ENCODE data around the gene BRWD1.

The BRWD1 gene

DNA sequence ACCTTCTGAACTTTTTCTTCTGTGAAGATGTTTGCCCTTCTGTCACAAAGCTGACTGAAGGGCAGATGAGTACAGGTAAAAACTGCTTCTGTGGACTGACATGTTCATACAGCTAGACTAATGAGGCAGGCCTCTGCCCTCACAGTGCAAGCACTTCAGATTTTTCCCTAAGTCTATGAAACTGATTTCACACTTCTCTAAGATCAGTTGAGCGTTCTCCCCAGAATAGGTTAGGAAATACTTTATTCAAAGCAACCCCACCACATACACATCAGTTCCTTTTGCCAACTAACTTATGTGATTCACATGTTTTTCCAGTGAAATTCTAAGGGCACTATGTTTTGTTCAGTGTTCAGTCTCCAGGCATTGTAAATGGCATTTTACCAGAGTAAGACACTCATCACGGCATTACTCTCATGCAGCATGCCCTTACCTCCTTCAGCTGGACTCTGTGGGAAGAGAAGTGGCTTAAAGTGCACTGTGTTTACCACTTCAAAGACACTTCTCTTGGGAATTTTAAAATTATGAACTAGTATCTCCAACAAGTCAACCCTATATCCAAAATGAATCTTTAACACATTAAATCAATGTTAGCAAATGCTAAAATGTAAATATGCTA, 124.8 kb downstream of the BRWD1 start:
- H3K36me3 Mint-ChIP-seq (ENCODE audit: low read depth), result peaks cover 8% of the 10 kb centered on the region

DNA sequence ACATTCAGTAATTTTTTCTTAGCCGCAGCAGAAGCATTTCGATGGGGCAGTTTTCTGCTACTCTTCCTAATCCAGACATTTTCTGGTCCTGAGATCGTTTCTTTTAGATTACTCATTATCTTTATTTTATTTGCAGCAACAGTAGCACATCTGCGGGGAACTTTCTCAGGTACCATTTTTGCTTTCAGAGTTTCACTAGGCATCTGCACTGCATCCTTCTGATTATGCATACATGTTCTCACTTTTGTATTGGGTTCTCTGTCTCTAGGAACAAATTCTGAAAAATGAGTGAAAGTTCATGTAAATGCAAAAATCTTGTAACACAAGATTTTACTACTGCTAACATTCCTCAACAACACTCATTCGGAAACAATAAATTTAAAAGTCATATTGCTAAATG, 126.3 kb downstream of the BRWD1 start:
- no peaks in the 10 kb centered on the region for H3K9me3 Mint-ChIP-seq

More for the DNA sequence above, 124.8 kb downstream of the BRWD1 start:
- H3K27me3 Mint-ChIP-seq (ENCODE audit: low read depth, poor library complexity), result no peaks in the 10 kb centered on the region
- no peak for DNase-seq
- TF ChIP-seq, protein P1, sequence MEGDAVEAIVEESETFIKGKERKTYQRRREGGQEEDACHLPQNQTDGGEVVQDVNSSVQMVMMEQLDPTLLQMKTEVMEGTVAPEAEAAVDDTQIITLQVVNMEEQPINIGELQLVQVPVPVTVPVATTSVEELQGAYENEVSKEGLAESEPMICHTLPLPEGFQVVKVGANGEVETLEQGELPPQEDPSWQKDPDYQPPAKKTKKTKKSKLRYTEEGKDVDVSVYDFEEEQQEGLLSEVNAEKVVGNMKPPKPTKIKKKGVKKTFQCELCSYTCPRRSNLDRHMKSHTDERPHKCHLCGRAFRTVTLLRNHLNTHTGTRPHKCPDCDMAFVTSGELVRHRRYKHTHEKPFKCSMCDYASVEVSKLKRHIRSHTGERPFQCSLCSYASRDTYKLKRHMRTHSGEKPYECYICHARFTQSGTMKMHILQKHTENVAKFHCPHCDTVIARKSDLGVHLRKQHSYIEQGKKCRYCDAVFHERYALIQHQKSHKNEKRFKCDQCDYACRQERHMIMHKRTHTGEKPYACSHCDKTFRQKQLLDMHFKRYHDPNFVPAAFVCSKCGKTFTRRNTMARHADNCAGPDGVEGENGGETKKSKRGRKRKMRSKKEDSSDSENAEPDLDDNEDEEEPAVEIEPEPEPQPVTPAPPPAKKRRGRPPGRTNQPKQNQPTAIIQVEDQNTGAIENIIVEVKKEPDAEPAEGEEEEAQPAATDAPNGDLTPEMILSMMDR (IDR thresholded peaks at IDR 0.05), result no peak
- H3K27ac Mint-ChIP-seq, result peak overlapping the region; percentile 90
- no peaks in the 10 kb centered on the region for H3K9me3 Mint-ChIP-seq
- peaks cover 49% of the 10 kb centered on the region for H3K4me1 Mint-ChIP-seq
- no peak overlapping the region for H3K4me3 Mint-ChIP-seq

DNA sequence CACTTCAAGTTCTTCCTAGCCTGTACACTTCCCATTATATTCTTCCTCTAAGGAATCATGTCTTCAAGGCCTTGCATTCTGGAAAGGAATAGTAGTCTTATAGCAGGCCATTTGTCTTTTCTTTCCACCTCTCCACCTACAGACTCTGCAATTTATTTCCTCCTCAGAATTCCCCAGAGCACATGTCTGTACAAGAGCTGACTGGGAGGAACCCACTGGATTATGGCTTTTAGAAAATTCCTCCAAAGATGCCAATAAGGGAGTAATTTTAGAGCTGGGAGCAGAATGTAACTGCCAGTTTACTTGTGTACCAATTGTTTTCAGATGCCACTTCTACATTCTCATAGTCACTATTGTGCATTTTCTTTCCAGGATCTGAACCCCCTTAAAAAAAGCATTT, 126.8 kb downstream of the BRWD1 start:
- Mint-ChIP-seq H3K4me1 (peaks cover 59% of the 10 kb centered on the region), H3K27me3 (ENCODE audit: low read depth, poor library complexity) (no peaks in the 10 kb centered on the region), H3K36me3 (ENCODE audit: low read depth) (peaks cover under 1% of the 10 kb centered on the region), H3K9me3 (no peaks in the 10 kb centered on the region), H3K4me3 (no peak overlapping the region), H3K27ac (no peak overlapping the region)
- DNase-seq, result no peak
- TF ChIP-seq, protein P1 (IDR thresholded peaks at IDR 0.05), result no peak

More for the DNA sequence above, 126.3 kb downstream of the BRWD1 start:
- H3K27me3 Mint-ChIP-seq (ENCODE audit: low read depth, poor library complexity), result no peaks in the 10 kb centered on the region
- no peak overlapping the region for H3K27ac Mint-ChIP-seq
- H3K36me3 Mint-ChIP-seq (ENCODE audit: low read depth), result peaks cover 5% of the 10 kb centered on the region
- no peak overlapping the region for H3K4me3 Mint-ChIP-seq
- H3K4me1 Mint-ChIP-seq, result peaks cover 54% of the 10 kb centered on the region
- TF ChIP-seq, protein P1 (IDR thresholded peaks at IDR 0.05), result no peak
- no peak for DNase-seq

DNA sequence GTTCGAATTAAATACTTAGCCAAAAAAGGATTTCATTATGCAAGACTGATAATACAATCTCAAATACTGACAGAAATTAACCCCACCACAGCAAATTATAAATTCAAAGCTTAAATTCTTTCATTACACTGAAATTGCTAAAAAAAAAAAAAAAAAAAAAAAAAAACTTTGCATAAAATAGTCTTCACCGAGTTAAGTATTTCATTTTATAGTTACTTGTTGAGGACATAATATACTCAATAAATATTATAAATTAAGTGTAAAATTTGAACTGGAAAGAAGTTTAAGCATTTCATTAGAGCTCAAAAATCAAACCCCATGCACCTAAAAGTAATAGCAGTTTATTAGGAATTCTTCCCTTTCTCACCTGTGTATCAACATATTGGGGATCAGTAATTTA, 128.3 kb downstream of the BRWD1 start:
- H3K36me3 Mint-ChIP-seq (ENCODE audit: low read depth), result peaks cover 8% of the 10 kb centered on the region
- H3K4me3 Mint-ChIP-seq, result peak overlapping the region; percentile 92
- peaks cover 63% of the 10 kb centered on the region for H3K4me1 Mint-ChIP-seq
- H3K27ac Mint-ChIP-seq, result no peak overlapping the region
- H3K27me3 Mint-ChIP-seq (ENCODE audit: low read depth, poor library complexity), result no peaks in the 10 kb centered on the region
- TF ChIP-seq, protein P1 (IDR thresholded peaks at IDR 0.05), result no peak
- H3K9me3 Mint-ChIP-seq, result no peaks in the 10 kb centered on the region
- no peak for DNase-seq

DNA sequence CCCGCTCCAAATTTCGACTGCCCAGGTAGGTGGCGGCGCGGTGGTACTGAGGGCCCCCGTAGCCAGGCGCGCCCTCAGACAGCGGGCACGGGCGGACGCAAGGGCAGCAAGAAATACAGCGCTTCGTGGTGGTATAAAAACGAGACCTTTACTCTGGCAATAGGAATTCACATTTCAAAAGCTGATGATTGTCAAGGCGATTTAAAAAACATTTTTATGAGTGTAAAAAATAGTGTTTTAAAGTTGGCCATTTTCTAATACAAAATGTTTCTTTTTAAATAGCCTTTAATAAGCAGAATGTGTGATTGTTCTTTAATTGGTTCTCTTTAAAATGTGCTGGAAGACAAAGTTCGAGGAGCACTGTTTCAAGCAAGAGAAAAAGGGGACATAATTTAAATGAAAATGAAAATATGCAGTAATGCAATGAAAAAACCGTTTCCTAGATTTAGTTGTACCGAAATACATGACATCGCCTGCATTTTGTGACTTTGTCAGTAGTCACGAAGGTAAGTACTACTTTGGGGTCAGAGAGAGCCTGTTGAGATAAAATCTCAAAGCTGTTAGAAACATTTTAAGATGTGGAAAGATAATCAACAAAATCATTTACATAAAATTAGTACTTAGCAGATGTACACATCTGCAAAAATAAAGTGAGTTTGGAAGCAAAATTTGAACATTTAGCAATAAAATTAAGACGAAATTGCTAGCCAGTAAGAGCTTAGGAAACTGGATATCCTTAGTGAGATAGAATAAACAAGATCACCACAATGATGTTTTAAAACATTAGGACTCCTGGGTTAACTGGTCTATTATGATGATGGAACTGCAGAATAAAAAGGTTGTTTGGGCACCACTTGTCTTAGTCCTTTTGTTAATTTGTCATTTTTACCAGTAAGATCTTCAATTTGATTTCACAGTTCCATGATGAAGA, 129.1 kb downstream of the BRWD1 start:
- DNase-seq, result no peak
- Mint-ChIP-seq H3K27me3 (ENCODE audit: low read depth, poor library complexity) (no peaks in the 10 kb centered on the region), H3K4me1 (peaks cover 63% of the 10 kb centered on the region), H3K9me3 (peaks cover 4% of the 10 kb centered on the region), H3K27ac (peak overlapping the region; percentile 87), H3K4me3 (peak overlapping the region; percentile 92), H3K36me3 (ENCODE audit: low read depth) (peaks cover 17% of the 10 kb centered on the region)
- TF ChIP-seq, protein P1 (IDR thresholded peaks at IDR 0.05), result no peak

Data from nephron progenitor cell (in vitro differentiated cells).